Panc1 (cell line): ENCODE results near the gene PAK2.

Experiments
- POLR2AphosphoS5 ChIP-seq: IDR thresholded peaks from 2 replicates; pipeline ENCODE4 v1.6.1; 2012; ENCODE audit warnings: mild to moderate bottlenecking, low read depth, low read length, moderate library complexity
- TF ChIP-seq, protein P1 (sequence below): fragments of 450-650 bp; IDR thresholded peaks from 2 replicates; pipeline ENCODE4 v1.5.1; 2017; ENCODE audit warnings: mild to moderate bottlenecking
- TF ChIP-seq, protein P2 (sequence below), 2 experiments: IDR thresholded peaks; 2 replicates each; pipeline ENCODE4 v1.6.1; 2011 to 2012; ENCODE audit warnings: low read depth in 2 of 2, control low read depth in 1 of 2, low read length in 1 of 2, mild to moderate bottlenecking in 1 of 2, moderate library complexity in 1 of 2; ENCODE audit not compliant: insufficient read depth in 1 of 2

- TF ChIP-seq, protein P1, sequence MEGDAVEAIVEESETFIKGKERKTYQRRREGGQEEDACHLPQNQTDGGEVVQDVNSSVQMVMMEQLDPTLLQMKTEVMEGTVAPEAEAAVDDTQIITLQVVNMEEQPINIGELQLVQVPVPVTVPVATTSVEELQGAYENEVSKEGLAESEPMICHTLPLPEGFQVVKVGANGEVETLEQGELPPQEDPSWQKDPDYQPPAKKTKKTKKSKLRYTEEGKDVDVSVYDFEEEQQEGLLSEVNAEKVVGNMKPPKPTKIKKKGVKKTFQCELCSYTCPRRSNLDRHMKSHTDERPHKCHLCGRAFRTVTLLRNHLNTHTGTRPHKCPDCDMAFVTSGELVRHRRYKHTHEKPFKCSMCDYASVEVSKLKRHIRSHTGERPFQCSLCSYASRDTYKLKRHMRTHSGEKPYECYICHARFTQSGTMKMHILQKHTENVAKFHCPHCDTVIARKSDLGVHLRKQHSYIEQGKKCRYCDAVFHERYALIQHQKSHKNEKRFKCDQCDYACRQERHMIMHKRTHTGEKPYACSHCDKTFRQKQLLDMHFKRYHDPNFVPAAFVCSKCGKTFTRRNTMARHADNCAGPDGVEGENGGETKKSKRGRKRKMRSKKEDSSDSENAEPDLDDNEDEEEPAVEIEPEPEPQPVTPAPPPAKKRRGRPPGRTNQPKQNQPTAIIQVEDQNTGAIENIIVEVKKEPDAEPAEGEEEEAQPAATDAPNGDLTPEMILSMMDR, result no peak
- 0 out of 2 replicates have a peak, but pooled peaks have one; percentile 33 for TF ChIP-seq POLR2AphosphoS5
- TF ChIP-seq, protein P2, sequence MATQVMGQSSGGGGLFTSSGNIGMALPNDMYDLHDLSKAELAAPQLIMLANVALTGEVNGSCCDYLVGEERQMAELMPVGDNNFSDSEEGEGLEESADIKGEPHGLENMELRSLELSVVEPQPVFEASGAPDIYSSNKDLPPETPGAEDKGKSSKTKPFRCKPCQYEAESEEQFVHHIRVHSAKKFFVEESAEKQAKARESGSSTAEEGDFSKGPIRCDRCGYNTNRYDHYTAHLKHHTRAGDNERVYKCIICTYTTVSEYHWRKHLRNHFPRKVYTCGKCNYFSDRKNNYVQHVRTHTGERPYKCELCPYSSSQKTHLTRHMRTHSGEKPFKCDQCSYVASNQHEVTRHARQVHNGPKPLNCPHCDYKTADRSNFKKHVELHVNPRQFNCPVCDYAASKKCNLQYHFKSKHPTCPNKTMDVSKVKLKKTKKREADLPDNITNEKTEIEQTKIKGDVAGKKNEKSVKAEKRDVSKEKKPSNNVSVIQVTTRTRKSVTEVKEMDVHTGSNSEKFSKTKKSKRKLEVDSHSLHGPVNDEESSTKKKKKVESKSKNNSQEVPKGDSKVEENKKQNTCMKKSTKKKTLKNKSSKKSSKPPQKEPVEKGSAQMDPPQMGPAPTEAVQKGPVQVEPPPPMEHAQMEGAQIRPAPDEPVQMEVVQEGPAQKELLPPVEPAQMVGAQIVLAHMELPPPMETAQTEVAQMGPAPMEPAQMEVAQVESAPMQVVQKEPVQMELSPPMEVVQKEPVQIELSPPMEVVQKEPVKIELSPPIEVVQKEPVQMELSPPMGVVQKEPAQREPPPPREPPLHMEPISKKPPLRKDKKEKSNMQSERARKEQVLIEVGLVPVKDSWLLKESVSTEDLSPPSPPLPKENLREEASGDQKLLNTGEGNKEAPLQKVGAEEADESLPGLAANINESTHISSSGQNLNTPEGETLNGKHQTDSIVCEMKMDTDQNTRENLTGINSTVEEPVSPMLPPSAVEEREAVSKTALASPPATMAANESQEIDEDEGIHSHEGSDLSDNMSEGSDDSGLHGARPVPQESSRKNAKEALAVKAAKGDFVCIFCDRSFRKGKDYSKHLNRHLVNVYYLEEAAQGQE (IDR thresholded peaks at IDR 0.05; ENCODE audit: insufficient read depth in 1 of 2, low read depth in 2 of 2, low read length in 1 of 2), result no peak
Measured at GRCh38 chr3:196754091-196754981, 14.7 kb downstream of the PAK2 start.
